Measurements from ENCODE around the gene KCNRG.

Gene KCNRG

DNA sequence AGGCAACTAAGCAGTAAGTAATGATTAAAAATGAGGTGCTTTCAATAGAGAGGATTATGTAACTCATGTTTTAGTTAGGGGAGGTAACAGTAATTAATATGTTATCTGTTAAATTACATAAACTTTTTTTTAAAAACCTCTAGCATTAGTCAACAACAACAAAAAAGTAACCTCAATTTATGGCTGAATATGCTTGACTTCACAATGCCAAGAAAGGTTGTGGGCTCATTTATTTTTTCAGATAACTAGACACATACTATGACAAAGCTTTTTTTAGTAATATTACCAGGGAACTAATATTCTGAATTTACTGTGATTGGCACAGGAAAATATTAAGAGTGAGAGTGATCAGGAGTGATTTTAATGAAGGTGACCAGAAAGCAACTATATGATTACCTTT lies 54.9 kb downstream of the KCNRG start:
- H3K27ac ChIP-seq (ENCODE audit: low read depth, low read length) = no peak overlapping the region
- no peak for TF ChIP-seq EZH2phosphoT487 (conservative IDR thresholded peaks at IDR 0.05; ENCODE audit: low read length)
- no peak for TF ChIP-seq CTCF (IDR thresholded peaks at IDR 0.05; ENCODE audit: insufficient read depth, low read length, poor library complexity, severe bottlenecking)
- H3K27me3 ChIP-seq (ENCODE audit: low read length) = no peaks in the 10 kb centered on the region
- H3K79me2 ChIP-seq (ENCODE audit: insufficient read depth, low read length) = peaks cover 98% of the 10 kb centered on the region
- no peak overlapping the region for H3K9ac ChIP-seq (ENCODE audit: low read length)
- peaks cover 80% of the 10 kb centered on the region for H3F3A ChIP-seq (ENCODE audit: insufficient read depth)
- H3K4me2 ChIP-seq (ENCODE audit: low read depth, low read length, poor library complexity, severe bottlenecking) = no peak overlapping the region
- no peak overlapping the region for H2AFZ ChIP-seq (ENCODE audit: low read depth, low read length, severe bottlenecking)
- no peaks in the 10 kb centered on the region for H3K9me3 ChIP-seq (ENCODE audit: insufficient read depth, low read length)
- peaks cover 91% of the 10 kb centered on the region for H3K36me3 ChIP-seq (ENCODE audit: low read length)
- H3K9me2 ChIP-seq (replicated peaks; ENCODE audit: insufficient read depth, low read length) = no peaks in the 10 kb centered on the region
- no peak overlapping the region for H3K4me3 ChIP-seq (ENCODE audit: insufficient read depth, low read length, poor library complexity, severe bottlenecking)
- peaks cover 88% of the 10 kb centered on the region for H4K20me1 ChIP-seq (ENCODE audit: low read depth, low read length)
